Spleen (tissue), 11 donors: ENCODE results near the gene KAT8. TPM values are rescaled to one million over a fixed set of nuclear protein-coding genes. Genes with fewer than 3 reads are reported as not detected.

ENCODE experiments used
- DNase-seq: peaks from one replicate; pipeline ENCODE4 v3.0.0-alpha.2; 2020
- H3K27ac ChIP-seq, 8 donors: fragments of 200-600 bp; sonication (generic) in 7 of 8; 1 replicate in 4 of 8; 2 replicates in 4 of 8; pipeline versions ENCODE4 v1.5.0 to v1.8.0; 2016 to 2021; ENCODE audit warnings: inconsistent platforms in 4 of 8, mild to moderate bottlenecking in 4 of 8, moderate library complexity in 1 of 8
- H3K27me3 ChIP-seq, 7 donors: fragments of 200-600 bp; sonication (generic) in 6 of 7; replicated peaks in 1 of 7; 1 replicate in 4 of 7; 2 replicates in 3 of 7; pipeline versions ENCODE4 v1.5.0 to v1.8.0; 2016 to 2021; ENCODE audit warnings: inconsistent platforms in 3 of 7, mild to moderate bottlenecking in 1 of 7
- H3K36me3 ChIP-seq, 6 donors: fragments of 200-600 bp; sonication (generic) in 5 of 6; 1 replicate in 4 of 6; 2 replicates in 2 of 6; pipeline versions ENCODE4 v1.5.0 to v1.8.0; 2016 to 2021; ENCODE audit warnings: inconsistent platforms in 2 of 6
- H3K4me1 ChIP-seq, 6 donors: fragments of 200-600 bp; sonication (generic) in 5 of 6; 1 replicate in 3 of 6; 2 replicates in 3 of 6; pipeline versions ENCODE4 v1.5.0 to v1.8.0; 2016 to 2021; ENCODE audit warnings: inconsistent platforms in 3 of 6
- H3K4me3 ChIP-seq, 8 donors: fragments of 200-600 bp; sonication (generic) in 7 of 8; 1 replicate in 4 of 8; 2 replicates in 4 of 8; pipeline versions ENCODE4 v1.5.0 to v1.8.0; 2016 to 2021; ENCODE audit warnings: inconsistent platforms in 4 of 8, mild to moderate bottlenecking in 4 of 8, moderate library complexity in 2 of 8
- H3K9me3 ChIP-seq, 8 donors: fragments of 200-600 bp; sonication (generic) in 7 of 8; 1 replicate in 4 of 8; 2 replicates in 4 of 8; pipeline versions ENCODE4 v1.5.0 to v1.8.0; 2016 to 2021; ENCODE audit warnings: inconsistent platforms in 4 of 8
- CTCF ChIP-seq, 11 experiments: fragments of 200-600 bp in 7 of 11; fragments of 450-650 bp in 4 of 11; sonication (generic) in 4 of 11; IDR thresholded peaks in 8 of 11; conservative IDR thresholded peaks in 3 of 11; 1 replicate in 7 of 11; 2 replicates in 4 of 11; pipeline versions ENCODE4 v1.4.0 to v1.8.0; 2016 to 2021; ENCODE audit warnings: antibody characterized with exemption in 11 of 11, inconsistent platforms in 4 of 11, mild to moderate bottlenecking in 1 of 11
- POLR2A ChIP-seq, 3 donors: fragments of 450-650 bp; IDR thresholded peaks; one replicate each; pipeline ENCODE4 v1.5.1; 2017; ENCODE audit warnings: antibody characterized with exemption in 3 of 3, mild to moderate bottlenecking in 1 of 3
- POLR2AphosphoS5 ChIP-seq, 3 donors: sonication (generic); formaldehyde crosslinking; IDR thresholded peaks; one replicate each; pipeline ENCODE4 v1.5.1; 2017; ENCODE audit warnings: antibody characterized with exemption in 3 of 3
- WGBS, 5 donors: extraction: QIAGEN DNeasy Blood & Tissue Kit in 3 of 5; methylation state at CpG; one replicate each; pipeline versions ENCODE4 v1.1.5 to v1.1.7; 2013 to 2018; 5-methylcytosine and 5-hydroxymethylcytosine counted together
- intact Hi-C: fragments of 100-400 bp; cut with DNase I; formaldehyde crosslinking; loops from one replicate; pipeline ENCODE4 v1.15.0; 2023; ENCODE audit warnings: low total_unique reads
- polyA plus RNA-seq, 3 donors: library from polyadenylated mRNA; stranded (reverse); fragments of 200-250 nt; gene quantifications; one replicate each; pipeline ENCODE4 v1.2.1, GENCODE V29; 2013
- total RNA-seq, 7 donors: library from RNA; depleted of rRNA in 3 of 7; stranded (reverse); fragments of >200 nt in 3 of 7; fragmentation: NEBNext Ultra II Directional in 4 of 7; extraction: Animal tissue kit (Norgen Biotek cat#: 25700) in 4 of 7; gene quantifications; one replicate each; pipeline versions ENCODE4 v1.1.0 to v1.2.1, GENCODE V29; 2016 to 2021
- donor health status: healthy with polysubstance abuse.
- donor health status: DM: no; HTN: no; CAD: no; lungs with moderate emphysema.
- donor health status: DM: no; HTN: no; CAD: no.
- donor health status: Bipolar disorder and iron deficiency.
- donor health status: healthy.
- donor health status: DM: no; HTN: no; CAD: no.
- donor health status: DM: yes; HTN: yes; CAD: no.

Gene KAT8
- total and polyA plus RNA-seq, 10 donors: 48.7 to 94.8 (median 80.4) TPM

- no peak overlapping the region for H3K27ac ChIP-seq
- H3K4me1 ChIP-seq: peaks cover 0 to 69% (median 24%) of the 10 kb centered on the region in 6 donors
- DNase-seq: peak; percentile 70
- 84 to 93% (median 88%) methylated on average over 26 of the region's 26 CpGs for WGBS, 5 donors
- H3K9me3 ChIP-seq: no peaks in the 10 kb centered on the region
- no peak overlapping the region for H3K4me3 ChIP-seq
- H3K36me3 ChIP-seq: peaks cover 0 to 100% (median 80%) of the 10 kb centered on the region in 6 donors
- H3K27me3 ChIP-seq: no peaks in the 10 kb centered on the region
- intact Hi-C loops: no loop called here
- peak in 1 of 3 donors; percentile 61 for TF ChIP-seq POLR2AphosphoS5 (IDR thresholded peaks at IDR 0.05)
- TF ChIP-seq POLR2A (IDR thresholded peaks at IDR 0.05): no peak
Observed at GRCh38 chr16:31081428-31082351, 35.8 kb upstream of the KAT8 start.

GRCh38 chr16:31082368-31083045 is 35.0 kb upstream of the KAT8 start:
- H3K27ac ChIP-seq: no peak overlapping the region
- TF ChIP-seq POLR2A (IDR thresholded peaks at IDR 0.05) (no peak), CTCF (IDR thresholded peaks at IDR 0.05 in 8 of 11, conservative IDR thresholded peaks at IDR 0.05 in 3 of 11) (no peak), POLR2AphosphoS5 (IDR thresholded peaks at IDR 0.05) (peak in 1 of 3 donors; percentile 51)
- 86 to 92% (median 88%) methylated on average over 14 of the region's 14 CpGs for WGBS, 5 donors
- peaks cover 0 to 62% (median 23%) of the 10 kb centered on the region in 6 donors for H3K4me1 ChIP-seq
- H3K36me3 ChIP-seq: peaks cover 0 to 100% (median 72%) of the 10 kb centered on the region in 6 donors
- intact Hi-C loops: no loop called here
- DNase-seq: peak; percentile 57
- no peak overlapping the region for H3K4me3 ChIP-seq
- H3K27me3 ChIP-seq: no peaks in the 10 kb centered on the region
- no peaks in the 10 kb centered on the region for H3K9me3 ChIP-seq

- peaks cover 0 to 100% (median 66%) of the 10 kb centered on the region in 6 donors for H3K36me3 ChIP-seq
- WGBS, 5 donors: 64 to 80% (median 65%) methylated on average over 9 of the region's 9 CpGs
Observed at GRCh38 chr16:31083081-31083480, 34.4 kb upstream of the KAT8 start.

GRCh38 chr16:31083556-31083955 is 33.9 kb upstream of the KAT8 start:
- intact Hi-C loops: no loop called here
- WGBS, 5 donors: 65 to 81% (median 74%) methylated on average over 5 of the region's 5 CpGs
- H3K27me3 ChIP-seq: no peaks in the 10 kb centered on the region
- H3K27ac ChIP-seq: no peak overlapping the region
- H3K9me3 ChIP-seq: no peaks in the 10 kb centered on the region
- H3K36me3 ChIP-seq: peaks cover 0 to 99% (median 62%) of the 10 kb centered on the region in 6 donors
- no peak for TF ChIP-seq CTCF (IDR thresholded peaks at IDR 0.05 in 8 of 11, conservative IDR thresholded peaks at IDR 0.05 in 3 of 11)
- TF ChIP-seq POLR2AphosphoS5 (IDR thresholded peaks at IDR 0.05): peak in 1 of 3 donors; percentile 4
- no peak overlapping the region for H3K4me3 ChIP-seq
- peaks cover 0 to 51% (median 22%) of the 10 kb centered on the region in 6 donors for H3K4me1 ChIP-seq
- peak; percentile 50 for DNase-seq

More at GRCh38 chr16:31083081-31083480, 34.4 kb upstream of the KAT8 start:
- Histone ChIP-seq H3K4me1 (peaks cover 0 to 56% (median 23%) of the 10 kb centered on the region in 6 donors), H3K9me3 (no peaks in the 10 kb centered on the region), H3K4me3 (no peak overlapping the region), H3K27ac (no peak overlapping the region), H3K27me3 (no peaks in the 10 kb centered on the region)
- TF ChIP-seq POLR2A (IDR thresholded peaks at IDR 0.05) (no peak), POLR2AphosphoS5 (IDR thresholded peaks at IDR 0.05) (peak in 1 of 3 donors; percentile 2)
- intact Hi-C loops: no loop called here
- no peak for DNase-seq
